Psoas muscle (tissue), 8 donors: ENCODE measurements around the gene CHMP5. TPM values are rescaled to one million over a fixed set of nuclear protein-coding genes. Genes with fewer than 3 reads are reported as not detected.

ENCODE experiments used
- ATAC-seq, 4 donors: fragments of 200-7000 bp; cut with Tn5 transposase; one replicate each; pipeline ENCODE4 v1.9.1; 2020; ENCODE audit warnings: moderate library complexity in 3 of 4, mild to moderate bottlenecking in 2 of 4
- DNase-seq, 2 donors: peaks; one replicate each; pipeline ENCODE4 v3.0.0-alpha.2; 2020
- H3K27ac ChIP-seq: fragments of 200-600 bp; one replicate; pipeline ENCODE4 v1.8.0; 2022
- H3K27me3 ChIP-seq, 3 donors: fragments of 200-600 bp in 1 of 3; one replicate each; pipeline versions ENCODE4 v1.6.1 to v1.8.0; 2013 to 2022; ENCODE audit warnings: low read length in 2 of 3, mild to moderate bottlenecking in 2 of 3, moderate library complexity in 1 of 3; ENCODE audit not compliant: insufficient read depth in 3 of 3
- H3K36me3 ChIP-seq, 2 donors: fragments of 200-600 bp in 1 of 2; one replicate each; pipeline versions ENCODE4 v1.6.1 to v1.8.0; 2013 to 2022; ENCODE audit warnings: low read depth in 1 of 2, mild to moderate bottlenecking in 1 of 2, moderate library complexity in 1 of 2; ENCODE audit not compliant: insufficient read depth in 1 of 2
- H3K4me1 ChIP-seq: fragments of 200-600 bp; one replicate; pipeline ENCODE4 v1.8.0; 2022
- H3K4me3 ChIP-seq: fragments of 200-600 bp; one replicate; pipeline ENCODE4 v1.8.0; 2022; ENCODE audit warnings: mild to moderate bottlenecking
- H3K9me3 ChIP-seq: fragments of 200-600 bp; one replicate; pipeline ENCODE4 v1.8.0; 2022
- WGBS, 3 donors: extraction: QIAGEN DNeasy Blood & Tissue Kit; methylation state at CpG; one replicate each; pipeline versions ENCODE4 v1.1.6 to v1.1.7; 2013; 5-methylcytosine and 5-hydroxymethylcytosine counted together
- intact Hi-C, 2 donors: fragments of 100-400 bp; cut with DNase I; formaldehyde crosslinking; loops; one replicate each; pipeline versions ENCODE4 v1.11.0 to v1.14.2; 2022
- polyA plus RNA-seq, 3 donors: library from polyadenylated mRNA; stranded (reverse); fragments of 200-250 nt; gene quantifications; one replicate each; pipeline ENCODE4 v1.2.3, GENCODE V29; 2013
- total RNA-seq, 4 donors: library from RNA; stranded (reverse); fragmentation: NEBNext Ultra II Directional in 2 of 4; extraction: Animal tissue kit (Norgen Biotek cat#: 25700) in 2 of 4; gene quantifications; one replicate each; pipeline versions ENCODE4 v1.2.1 to v1.2.4, GENCODE V29; 2021 to 2023
- TF ChIP-seq, protein P1 (sequence below): fragments of 200-600 bp; IDR thresholded peaks from one replicate; pipeline ENCODE4 v1.8.0; 2022; ENCODE audit warnings: antibody characterized with exemption
- donor health status: healthy with polysubstance abuse.
- donor health status: DM: no; HTN: no; CAD: no; lungs with moderate emphysema.
- donor health status: Bipolar disorder and iron deficiency.
- donor health status: healthy.
- donor health status: DM: yes; HTN: yes; CAD: no.
- donor health status: DM: no; HTN: no; CAD: no.
- donor health status: DM: no; HTN: no; CAD: no.
- donor health status: DM: yes; HTN: yes; CAD: no.

CHMP5 gene
- total and polyA plus RNA-seq, 7 donors = 28.7 to 80.4 (median 38.3) TPM

DNA sequence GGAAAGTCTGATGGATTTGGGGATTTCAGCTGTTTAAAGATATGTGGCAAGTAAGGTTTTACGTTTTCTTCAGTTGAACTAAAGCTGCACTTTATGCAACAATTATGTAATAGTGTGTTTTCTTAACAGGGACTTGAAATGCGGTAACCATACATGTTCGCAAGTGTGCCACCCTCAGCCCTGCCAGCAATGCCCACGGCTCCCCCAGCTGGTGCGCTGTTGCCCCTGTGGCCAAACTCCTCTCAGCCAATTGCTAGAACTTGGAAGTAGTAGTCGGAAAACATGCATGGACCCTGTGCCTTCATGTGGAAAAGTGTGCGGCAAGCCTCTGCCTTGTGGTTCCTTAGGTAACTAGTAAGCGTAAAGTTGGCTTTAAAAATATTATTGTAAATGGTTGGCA lies 53.9 kb downstream of the CHMP5 start:
- 88 to 90% (median 88%) methylated on average over 8 of the region's 8 CpGs for WGBS, 3 donors
- Histone ChIP-seq H3K4me3 (no peak overlapping the region), H3K4me1 (peaks cover 18% of the 10 kb centered on the region), H3K27ac (peak overlapping the region; percentile 42), H3K36me3 (peaks cover 15 to 95% of the 10 kb centered on the region in 2 donors), H3K27me3 (no peaks in the 10 kb centered on the region), H3K9me3 (no peaks in the 10 kb centered on the region)
- intact Hi-C loops = no loop called here
- ATAC-seq (no peak), DNase-seq (no peak)
- TF ChIP-seq, protein P1, sequence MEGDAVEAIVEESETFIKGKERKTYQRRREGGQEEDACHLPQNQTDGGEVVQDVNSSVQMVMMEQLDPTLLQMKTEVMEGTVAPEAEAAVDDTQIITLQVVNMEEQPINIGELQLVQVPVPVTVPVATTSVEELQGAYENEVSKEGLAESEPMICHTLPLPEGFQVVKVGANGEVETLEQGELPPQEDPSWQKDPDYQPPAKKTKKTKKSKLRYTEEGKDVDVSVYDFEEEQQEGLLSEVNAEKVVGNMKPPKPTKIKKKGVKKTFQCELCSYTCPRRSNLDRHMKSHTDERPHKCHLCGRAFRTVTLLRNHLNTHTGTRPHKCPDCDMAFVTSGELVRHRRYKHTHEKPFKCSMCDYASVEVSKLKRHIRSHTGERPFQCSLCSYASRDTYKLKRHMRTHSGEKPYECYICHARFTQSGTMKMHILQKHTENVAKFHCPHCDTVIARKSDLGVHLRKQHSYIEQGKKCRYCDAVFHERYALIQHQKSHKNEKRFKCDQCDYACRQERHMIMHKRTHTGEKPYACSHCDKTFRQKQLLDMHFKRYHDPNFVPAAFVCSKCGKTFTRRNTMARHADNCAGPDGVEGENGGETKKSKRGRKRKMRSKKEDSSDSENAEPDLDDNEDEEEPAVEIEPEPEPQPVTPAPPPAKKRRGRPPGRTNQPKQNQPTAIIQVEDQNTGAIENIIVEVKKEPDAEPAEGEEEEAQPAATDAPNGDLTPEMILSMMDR = no peak

GRCh38 chr9:33320230-33320567 lies 55.4 kb downstream of the CHMP5 start:
- TF ChIP-seq, protein P1 = no peak
- peaks cover 18% of the 10 kb centered on the region for H3K4me1 ChIP-seq
- no peak overlapping the region for H3K4me3 ChIP-seq
- ATAC-seq (peak; percentile 52 to 65 (median 61)), DNase-seq (no peak)
- WGBS, 3 donors = 48 to 57% (median 48%) methylated on average over 1 of the region's 1 CpG
- H3K9me3 ChIP-seq = no peaks in the 10 kb centered on the region
- H3K36me3 ChIP-seq = peaks cover 11 to 95% of the 10 kb centered on the region in 2 donors
- H3K27ac ChIP-seq = peak overlapping the region; percentile 65
- no peaks in the 10 kb centered on the region for H3K27me3 ChIP-seq
- intact Hi-C loops = loop anchor here in 1 of 2 donors (5.0 kb wide), 1 partner anchor 48 kb away; no protein-coding TSS in a partner anchor

- Histone ChIP-seq H3K9me3 (no peaks in the 10 kb centered on the region), H3K27ac (peak overlapping the region; percentile 65), H3K36me3 (peaks cover 11 to 95% of the 10 kb centered on the region in 2 donors), H3K27me3 (no peaks in the 10 kb centered on the region), H3K4me3 (no peak overlapping the region), H3K4me1 (peaks cover 18% of the 10 kb centered on the region)
- TF ChIP-seq, protein P1 = no peak
- 39 to 68% (median 56%) methylated on average over 2 of the region's 2 CpGs for WGBS, 3 donors
- ATAC-seq = peak; percentile 85 to 90 (median 88)
- DNase-seq = no peak
- intact Hi-C loops = loop anchor here in 1 of 2 donors (5.0 kb wide), 1 partner anchor 48 kb away; no protein-coding TSS in a partner anchor
These were observed 55.9 kb downstream of the CHMP5 start for GRCh38 chr9:33320568-33321261.

- peaks cover 10 to 95% of the 10 kb centered on the region in 2 donors for H3K36me3 ChIP-seq
- peak; percentile 28 to 60 for DNase-seq
- WGBS, 3 donors = 20 to 48% (median 24%) methylated on average over 4 of the region's 4 CpGs
These were observed 64.3 kb downstream of the CHMP5 start for GRCh38 chr9:33329117-33329563.

More at GRCh38 chr9:33329117-33329563, 64.3 kb downstream of the CHMP5 start:
- intact Hi-C loops = loop anchor here (5.0 kb wide), 2 partner anchors 37 to 42 kb away; partner anchors contain the start of gene NFX1 (in 1 of the 2)
- H3K27ac ChIP-seq = peak overlapping the region; percentile 76
- no peaks in the 10 kb centered on the region for H3K9me3 ChIP-seq
- peak overlapping the region; percentile 8 for H3K4me3 ChIP-seq
- TF ChIP-seq, protein P1 = no peak
- peak; percentile 94 to 97 (median 96) for ATAC-seq
- H3K27me3 ChIP-seq = no peaks in the 10 kb centered on the region
- peaks cover 17% of the 10 kb centered on the region for H3K4me1 ChIP-seq
